ENCODE data around the gene ZPR1. TPM values are rescaled to one million over a fixed set of nuclear protein-coding genes. Genes with fewer than 3 reads are reported as not detected.
A peak's percentile ranks its signal among the peaks of the same experiment; 100 is the strongest.
"Not testable (repeated sequence)": the region's sequence is repeated elsewhere in the genome, so short reads cannot be mapped to it uniquely, and the experiment has no call there.

The ZPR1 gene
- 10 to 100 TPM; 54.4 to 62.7 (median 59.1) TPM for polyA plus RNA-seq (ENCODE audit: insufficient read length in 4 of 4)

- peak in 3 of 4 donors; percentile 50 to 75 (median 63) for DNase-seq (ENCODE audit: low read depth in 4 of 4, low spot score in 3 of 4)
Observed at GRCh38 chr11:116787786-116788486, at the start of gene ZPR1. ZPR1 (minus strand) TSS chr11:116788023; CDS start chr11:116787990, 33 bp downstream.

- DNase-seq (ENCODE audit: low read depth in 4 of 4, low spot score in 3 of 4): no peak
Observed at GRCh38 chr11:116836632-116836991, 48.8 kb upstream of the ZPR1 start.

GRCh38 chr11:116835791-116836631 lies 48.2 kb upstream of the ZPR1 start:
- DNase-seq (ENCODE audit: low read depth in 4 of 4, low spot score in 3 of 4): peak; percentile 84 to 90 (median 86)

GRCh38 chr11:116835042-116835772 lies 47.4 kb upstream of the ZPR1 start:
- peak in 2 of 4 donors; percentile 23 for DNase-seq (ENCODE audit: low read depth in 4 of 4, low spot score in 3 of 4)

GRCh38 chr11:116834535-116835041 lies 46.8 kb upstream of the ZPR1 start:
- not testable (repeated sequence) for DNase-seq (ENCODE audit: low read depth in 4 of 4, low spot score in 3 of 4)

- no peak for DNase-seq (ENCODE audit: low read depth in 4 of 4, low spot score in 3 of 4)
Observed at GRCh38 chr11:116833816-116834534, 46.2 kb upstream of the ZPR1 start.

- DNase-seq (ENCODE audit: low read depth in 4 of 4, low spot score in 3 of 4): no peak
Observed at GRCh38 chr11:116833491-116833815, 45.6 kb upstream of the ZPR1 start.

GRCh38 chr11:116832350-116833290 lies 44.8 kb upstream of the ZPR1 start:
- no peak for DNase-seq (ENCODE audit: low read depth in 4 of 4, low spot score in 3 of 4)

- no peak for DNase-seq (ENCODE audit: low read depth in 4 of 4, low spot score in 3 of 4)
Observed at GRCh38 chr11:116831790-116832349, 44.0 kb upstream of the ZPR1 start.

GRCh38 chr11:116830184-116830912 lies 42.5 kb upstream of the ZPR1 start:
- DNase-seq (ENCODE audit: low read depth in 4 of 4, low spot score in 3 of 4): no peak

- no peak for DNase-seq (ENCODE audit: low read depth in 4 of 4, low spot score in 3 of 4)
Observed at GRCh38 chr11:116829525-116830183, 41.8 kb upstream of the ZPR1 start, which contains the start of gene APOC3. APOC3 (plus strand) TSS chr11:116829907; CDS start chr11:116830583, 676 bp downstream.

- DNase-seq (ENCODE audit: low read depth in 4 of 4, low spot score in 3 of 4): no peak
Observed at GRCh38 chr11:116828632-116829524, 41.1 kb upstream of the ZPR1 start.

GRCh38 chr11:116827461-116827860 lies 39.6 kb upstream of the ZPR1 start:
- no peak for DNase-seq (ENCODE audit: low read depth in 4 of 4, low spot score in 3 of 4)

GRCh38 chr11:116826751-116827431 lies 39.1 kb upstream of the ZPR1 start:
- DNase-seq (ENCODE audit: low read depth in 4 of 4, low spot score in 3 of 4): no peak

GRCh38 chr11:116825854-116826750 lies 38.3 kb upstream of the ZPR1 start:
- DNase-seq (ENCODE audit: low read depth in 4 of 4, low spot score in 3 of 4): no peak

All from right renal pelvis (tissue), 4 donors.